ENCODE measurements around the gene LGALS3BP. TPM values are rescaled to one million over a fixed set of nuclear protein-coding genes. Genes with fewer than 3 reads are reported as not detected.
A peak's percentile ranks its signal among the peaks of the same experiment; 100 is the strongest.
"Not testable (repeated sequence)": the region's sequence is repeated elsewhere in the genome, so short reads cannot be mapped to it uniquely, and the experiment has no call there.

LGALS3BP gene
- total RNA-seq, 2 experiments from 2014 or later = 48.0 to 49.5 TPM

DNA sequence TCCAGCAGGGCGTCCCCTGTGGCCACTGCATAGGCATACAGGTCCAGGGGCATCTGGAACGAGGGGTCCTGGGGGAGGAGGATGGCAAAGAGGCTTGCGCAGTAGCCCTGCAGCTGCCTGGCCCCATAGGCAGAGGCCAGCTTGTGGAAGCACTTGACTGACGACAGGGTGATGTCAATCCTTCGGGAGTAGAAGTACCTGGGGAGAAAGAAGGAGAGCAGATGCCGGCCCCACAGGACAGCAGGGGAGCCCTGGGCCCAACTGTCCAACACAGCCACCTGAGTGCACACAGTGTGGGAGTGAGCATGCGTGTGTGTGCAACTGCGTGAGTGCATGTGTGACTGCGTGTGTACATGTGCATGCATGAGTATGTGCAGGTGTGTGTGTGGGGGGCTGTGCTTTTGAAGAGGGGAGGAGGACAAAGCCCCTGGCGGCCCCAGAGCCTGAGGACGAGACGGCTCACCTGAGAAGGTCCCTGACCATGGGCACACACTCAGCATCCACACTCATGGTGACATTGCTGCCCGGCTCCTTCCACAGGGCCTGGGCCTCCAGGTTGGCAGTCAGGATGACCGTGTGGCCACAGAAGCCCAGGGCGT, 7.1 kb downstream of the LGALS3BP start:
- no peak overlapping the region for H3K27ac Mint-ChIP-seq
- H3K9me3 Mint-ChIP-seq = no peaks in the 10 kb centered on the region
- no peaks in the 10 kb centered on the region for H3K36me3 Mint-ChIP-seq
- CTCF ChIA-PET = interaction anchor here (0.6 to 6.6 kb wide), 7 partner anchors 14 to 475 kb away, joined by 3 to 89 read pairs (median 10); no protein-coding TSS in a partner anchor
- peaks cover 13% of the 10 kb centered on the region for H3K4me1 Mint-ChIP-seq (ENCODE audit: low read depth)
- H3K27me3 Mint-ChIP-seq = no peaks in the 10 kb centered on the region
- intact Hi-C loops (cut with micrococcal nuclease) = no loop called here
- POLR2A ChIA-PET = interaction anchor here (1.6 kb wide), 1 partner anchor 107 kb away, joined by 4 read pairs; no protein-coding TSS in a partner anchor
- no peak for DNase-seq
- no peak overlapping the region for H3K4me3 Mint-ChIP-seq

DNA sequence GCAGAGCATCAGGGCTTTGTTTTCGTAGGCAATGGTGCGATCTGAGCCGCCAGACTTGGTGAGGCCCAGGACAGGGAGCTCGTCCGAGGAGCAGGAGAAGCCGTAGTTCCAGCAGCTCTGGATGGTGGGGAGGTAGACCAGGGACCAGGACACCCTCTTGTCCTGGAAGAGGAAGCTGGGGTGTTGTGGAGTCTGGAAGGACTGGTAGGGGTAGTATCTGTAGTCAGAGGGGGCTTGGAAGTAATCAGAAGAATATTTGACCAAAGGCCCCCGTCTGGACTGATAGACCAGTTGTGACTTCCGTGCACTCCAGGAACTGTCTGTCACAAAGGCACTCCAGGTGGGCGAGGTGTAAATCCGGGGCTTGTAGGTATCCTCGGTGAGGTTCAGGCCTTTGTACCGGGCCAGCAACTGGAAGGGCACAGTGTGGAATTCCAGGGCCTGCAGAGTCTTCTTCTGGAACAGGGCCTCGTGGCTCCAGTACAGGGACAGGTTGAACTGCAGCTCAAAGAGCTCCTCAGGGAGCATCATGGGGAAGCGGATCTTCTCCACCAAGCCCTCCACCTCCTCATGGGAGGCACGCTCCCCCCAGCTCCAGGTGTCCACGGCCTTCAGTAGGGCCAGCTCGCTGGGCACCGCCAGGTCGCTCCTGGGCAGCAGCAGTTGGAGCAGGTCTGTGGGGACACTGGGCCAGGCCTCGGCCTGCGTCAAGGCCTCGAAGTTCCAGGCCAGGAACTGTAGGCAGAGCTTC, 7.8 kb downstream of the LGALS3BP start:
- intact Hi-C loops (cut with micrococcal nuclease) = loop anchor here (1.0 to 2.0 kb wide), 2 partner anchors 39 to 107 kb away; no protein-coding TSS in a partner anchor
- POLR2A ChIA-PET = interaction anchor here (1.6 kb wide), 1 partner anchor 106 kb away, joined by 4 read pairs; no protein-coding TSS in a partner anchor
- H3K36me3 Mint-ChIP-seq = no peaks in the 10 kb centered on the region
- no peak for DNase-seq
- CTCF ChIA-PET = interaction anchor here (0.6 to 6.6 kb wide), 21 partner anchors 8 to 474 kb away, joined by 3 to 89 read pairs (median 5); partner anchors contain the start of gene LGALS3BP
- peaks cover 6% of the 10 kb centered on the region for H3K4me1 Mint-ChIP-seq (ENCODE audit: low read depth)
- H3K27me3 Mint-ChIP-seq = no peaks in the 10 kb centered on the region
- no peak overlapping the region for H3K27ac Mint-ChIP-seq
- no peak overlapping the region for H3K4me3 Mint-ChIP-seq
- H3K9me3 Mint-ChIP-seq = no peaks in the 10 kb centered on the region

DNA sequence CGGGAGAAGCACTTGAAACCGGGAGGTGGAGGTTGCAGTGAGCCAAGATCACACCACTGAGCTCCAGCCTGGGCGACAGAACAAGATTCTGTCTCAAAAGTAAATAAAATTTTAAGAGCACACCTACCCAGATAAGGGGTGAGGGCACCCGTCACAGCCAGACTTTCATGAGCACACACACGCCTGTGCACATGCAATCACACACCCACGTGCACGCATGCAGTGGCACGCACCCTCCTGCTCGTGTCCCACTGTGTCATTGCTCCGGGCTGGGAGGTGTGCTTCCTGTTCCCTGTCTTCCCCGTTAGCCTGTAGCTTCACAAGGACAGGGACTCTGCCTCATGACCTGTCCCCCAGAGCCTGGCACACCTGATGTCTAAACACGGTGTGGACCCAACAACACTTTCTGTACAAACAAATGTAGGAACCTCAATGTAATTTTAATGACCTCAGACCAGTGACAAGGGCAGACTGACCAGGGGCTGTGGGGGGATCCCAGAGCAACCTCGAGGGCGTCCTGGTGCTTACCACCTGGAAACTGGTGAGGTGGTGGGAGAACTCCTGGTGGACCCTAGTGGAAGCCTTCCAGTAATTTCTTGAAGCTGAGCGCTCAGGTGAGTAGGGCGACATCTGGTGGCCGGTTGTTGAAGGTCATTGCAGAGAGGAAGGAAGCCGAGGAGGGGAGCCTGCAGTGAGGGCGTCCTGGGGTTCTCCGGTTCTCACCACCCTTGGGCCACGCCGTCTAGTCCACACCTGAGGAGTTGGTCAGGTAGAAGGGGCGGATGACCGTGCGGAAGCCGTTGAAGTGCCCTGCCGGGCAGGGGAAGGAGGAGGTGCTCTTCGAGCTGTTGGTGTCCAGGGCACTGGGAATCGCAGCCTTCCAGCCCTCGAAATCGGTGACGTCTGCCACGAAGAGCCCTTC, 8.6 kb downstream of the LGALS3BP start:
- Mint-ChIP-seq H3K27ac (peak overlapping the region; percentile 53), H3K27me3 (no peaks in the 10 kb centered on the region), H3K4me1 (ENCODE audit: low read depth) (peaks cover 6% of the 10 kb centered on the region), H3K4me3 (no peak overlapping the region), H3K9me3 (no peaks in the 10 kb centered on the region), H3K36me3 (no peaks in the 10 kb centered on the region)
- ChIA-PET POLR2A (interaction anchor here (1.6 kb wide), 1 partner anchor 105 kb away, joined by 4 read pairs; no protein-coding TSS in a partner anchor), CTCF (interaction anchor here (0.8 to 6.6 kb wide), 20 partner anchors 9 to 474 kb away, joined by 3 to 89 read pairs (median 5); partner anchors contain the start of gene LGALS3BP)
- intact Hi-C loops (cut with micrococcal nuclease) = loop anchor here (1.0 to 2.0 kb wide), 2 partner anchors 38 to 106 kb away; no protein-coding TSS in a partner anchor
- peak; percentile 85 for DNase-seq

DNA sequence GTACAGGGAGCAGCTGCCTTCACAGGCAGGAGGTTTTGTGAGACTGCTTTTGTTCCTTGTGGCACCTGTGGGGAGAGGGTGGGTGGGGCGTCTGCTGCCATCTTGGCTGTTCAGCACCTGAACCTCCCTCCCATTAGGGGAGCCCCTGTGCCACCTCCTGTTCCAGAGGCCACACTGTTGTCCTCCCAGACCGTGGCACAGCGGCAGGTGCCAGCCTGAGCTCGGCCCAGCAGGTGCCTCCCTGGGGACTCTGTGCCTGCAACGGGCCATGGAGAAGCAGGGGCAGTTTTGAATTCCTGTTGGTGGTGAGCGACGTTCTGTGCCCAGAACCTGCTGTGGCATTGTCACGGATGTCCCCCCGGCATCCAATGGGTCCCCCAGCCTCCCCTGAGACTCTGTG, 9.9 kb downstream of the LGALS3BP start:
- intact Hi-C loops (cut with micrococcal nuclease) = loop anchor here (2.0 kb wide), 1 partner anchor 37 kb away; no protein-coding TSS in a partner anchor
- Mint-ChIP-seq H3K27ac (no peak overlapping the region), H3K4me3 (no peak overlapping the region), H3K36me3 (no peaks in the 10 kb centered on the region), H3K9me3 (no peaks in the 10 kb centered on the region), H3K4me1 (ENCODE audit: low read depth) (peaks cover 6% of the 10 kb centered on the region), H3K27me3 (no peaks in the 10 kb centered on the region)
- no peak for DNase-seq
- POLR2A ChIA-PET = no interaction called here
- CTCF ChIA-PET = interaction anchor here (1.4 to 6.6 kb wide), 4 partner anchors 29 to 107 kb away, joined by 3 to 89 read pairs (median 8); no protein-coding TSS in a partner anchor

DNA sequence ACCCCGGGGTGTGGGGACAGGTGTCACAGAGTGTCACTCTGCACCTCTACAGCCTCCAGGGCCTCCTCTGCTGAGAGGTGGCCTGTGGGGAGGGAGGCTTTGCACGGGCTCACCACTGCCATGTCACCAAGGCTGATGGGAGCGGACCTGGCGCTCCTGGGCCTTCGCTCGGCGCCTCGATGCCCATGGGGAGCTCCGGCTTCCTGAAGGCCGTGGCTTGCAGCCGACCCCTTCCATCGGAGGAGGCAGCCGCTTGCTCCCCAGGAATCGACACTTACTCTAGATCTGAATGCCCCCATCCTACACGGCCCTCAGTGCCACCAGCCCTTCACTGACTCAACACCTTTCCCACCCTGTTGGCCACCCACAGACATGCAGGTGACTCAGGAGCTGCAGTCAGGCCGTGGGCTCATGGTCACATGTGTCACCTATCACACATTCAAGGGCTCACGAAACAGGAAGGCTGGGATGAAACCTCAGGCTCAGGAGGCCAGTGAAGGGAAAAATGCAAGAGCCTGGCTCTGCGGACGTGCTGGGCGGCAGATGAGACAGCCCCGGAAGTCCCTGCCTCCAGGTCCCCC, 11.9 kb downstream of the LGALS3BP start:
- intact Hi-C loops (cut with micrococcal nuclease) = no loop called here
- Mint-ChIP-seq H3K4me3 (no peak overlapping the region), H3K9me3 (no peaks in the 10 kb centered on the region), H3K27me3 (no peaks in the 10 kb centered on the region), H3K36me3 (no peaks in the 10 kb centered on the region), H3K27ac (no peak overlapping the region), H3K4me1 (ENCODE audit: low read depth) (peaks cover 6% of the 10 kb centered on the region)
- ChIA-PET CTCF (interaction anchor here (6.6 kb wide), 1 partner anchor 102 kb away, joined by 89 read pairs; no protein-coding TSS in a partner anchor), POLR2A (no interaction called here)
- DNase-seq = no peak

DNA sequence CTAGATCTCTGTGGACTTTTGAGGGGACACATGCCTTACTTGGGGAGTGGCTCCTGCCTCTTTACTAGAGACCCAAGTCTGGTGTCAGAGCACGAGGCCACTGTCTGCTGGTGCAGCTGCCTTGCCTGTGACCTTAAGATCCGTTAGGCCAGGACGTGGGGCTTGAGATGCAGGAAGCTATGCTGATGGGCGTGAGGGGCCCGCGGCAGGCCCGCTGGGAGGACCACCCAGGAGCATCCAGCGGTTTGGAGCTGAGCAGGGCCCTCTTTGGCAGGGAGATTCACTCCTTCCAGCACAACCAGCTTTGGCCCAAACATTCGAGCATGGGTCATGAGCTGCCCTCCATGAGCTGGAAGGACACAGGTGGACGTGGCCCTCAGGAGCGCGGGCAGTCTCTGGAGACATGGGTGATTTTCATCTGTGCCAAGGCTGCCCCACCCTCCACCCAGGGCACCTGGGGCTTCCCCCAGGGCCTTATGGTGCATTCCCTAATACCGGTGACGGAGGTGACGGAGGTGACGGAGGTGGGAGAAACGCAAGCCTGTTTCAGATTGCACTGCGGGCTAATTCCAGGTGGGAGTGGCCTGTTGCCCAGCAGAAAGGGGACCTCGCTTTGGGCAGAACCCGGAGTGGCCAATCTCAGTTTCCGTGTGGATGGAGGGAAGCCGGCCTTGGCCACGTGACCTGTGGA, 12.7 kb downstream of the LGALS3BP start:
- Mint-ChIP-seq H3K4me1 (ENCODE audit: low read depth) (peaks cover 6% of the 10 kb centered on the region), H3K27me3 (no peaks in the 10 kb centered on the region), H3K36me3 (no peaks in the 10 kb centered on the region), H3K9me3 (no peaks in the 10 kb centered on the region), H3K4me3 (no peak overlapping the region), H3K27ac (no peak overlapping the region)
- DNase-seq = no peak
- intact Hi-C loops (cut with micrococcal nuclease) = no loop called here
- ChIA-PET POLR2A (no interaction called here), CTCF (interaction anchor here (6.6 kb wide), 1 partner anchor 101 kb away, joined by 89 read pairs; no protein-coding TSS in a partner anchor)

DNA sequence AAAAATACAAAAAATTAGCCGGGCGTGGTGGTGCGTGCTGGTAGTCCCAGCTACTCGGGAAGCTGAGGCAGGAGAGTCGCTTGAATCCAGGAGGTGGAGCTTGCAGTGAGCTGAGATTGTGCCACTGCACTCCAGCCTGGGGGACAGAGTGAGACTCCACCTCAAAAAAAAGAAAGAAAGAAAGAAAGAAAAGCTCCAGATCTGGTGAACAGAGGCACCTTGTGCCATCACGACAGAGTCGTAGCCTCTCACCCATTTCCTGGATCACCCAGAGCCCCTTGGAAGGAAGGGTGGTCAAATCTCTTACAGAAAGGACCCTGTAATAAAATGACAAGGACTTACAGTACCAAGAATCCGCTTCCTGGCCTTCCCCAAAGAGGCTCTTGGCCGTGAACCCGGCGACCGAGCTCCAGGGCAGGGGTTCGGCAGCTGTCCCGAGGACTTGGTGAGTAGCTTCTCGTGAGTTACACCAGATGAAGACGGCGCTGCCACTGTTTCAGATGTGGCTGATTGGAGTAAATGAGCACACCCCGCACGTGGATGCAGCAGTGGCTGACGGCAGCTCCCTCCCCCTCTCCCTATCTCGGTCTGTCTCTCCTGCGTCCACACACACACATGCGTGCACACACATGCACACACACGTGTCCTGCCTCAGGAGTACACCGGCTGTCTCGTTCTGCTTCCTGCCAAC, 13.5 kb downstream of the LGALS3BP start:
- no peak for DNase-seq
- POLR2A ChIA-PET = no interaction called here
- Mint-ChIP-seq H3K4me3 (no peak overlapping the region), H3K4me1 (ENCODE audit: low read depth) (peaks cover 4% of the 10 kb centered on the region), H3K9me3 (no peaks in the 10 kb centered on the region), H3K36me3 (no peaks in the 10 kb centered on the region), H3K27ac (no peak overlapping the region), H3K27me3 (no peaks in the 10 kb centered on the region)
- intact Hi-C loops (cut with micrococcal nuclease) = no loop called here
- CTCF ChIA-PET = interaction anchor here (0.6 to 6.6 kb wide), 3 partner anchors 75 to 101 kb away, joined by 7 to 89 read pairs (median 14); no protein-coding TSS in a partner anchor

DNA sequence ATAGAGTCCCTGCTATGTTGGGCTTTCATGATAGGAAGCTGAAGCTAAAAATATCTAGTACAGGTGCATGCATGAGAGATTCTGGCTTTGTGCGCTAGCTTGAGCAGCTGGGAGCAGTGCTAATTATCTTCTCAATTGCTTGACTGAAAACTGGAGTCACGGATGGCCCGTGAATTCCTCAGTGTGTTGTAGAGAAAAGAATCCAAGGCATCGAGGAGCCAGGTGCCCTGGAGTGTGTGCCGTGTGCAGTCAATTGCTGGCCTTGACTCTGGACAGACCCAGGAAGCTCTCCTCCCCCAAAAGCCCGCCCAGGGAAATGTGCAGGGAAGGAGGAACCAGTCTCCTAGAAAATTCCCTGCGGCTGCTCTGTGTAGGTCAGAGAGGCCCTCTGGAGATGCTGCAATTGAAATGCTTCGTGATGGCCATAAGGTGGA, 14.2 kb downstream of the LGALS3BP start:
- POLR2A ChIA-PET = no interaction called here
- Mint-ChIP-seq H3K36me3 (no peaks in the 10 kb centered on the region), H3K27ac (no peak overlapping the region), H3K4me3 (no peak overlapping the region), H3K9me3 (no peaks in the 10 kb centered on the region), H3K27me3 (no peaks in the 10 kb centered on the region), H3K4me1 (ENCODE audit: low read depth) (no peaks in the 10 kb centered on the region)
- intact Hi-C loops (cut with micrococcal nuclease) = no loop called here
- DNase-seq = no peak
- CTCF ChIA-PET = interaction anchor here (0.6 to 2.3 kb wide), 3 partner anchors 20 to 100 kb away, joined by 4 to 14 read pairs (median 7); no protein-coding TSS in a partner anchor

DNA sequence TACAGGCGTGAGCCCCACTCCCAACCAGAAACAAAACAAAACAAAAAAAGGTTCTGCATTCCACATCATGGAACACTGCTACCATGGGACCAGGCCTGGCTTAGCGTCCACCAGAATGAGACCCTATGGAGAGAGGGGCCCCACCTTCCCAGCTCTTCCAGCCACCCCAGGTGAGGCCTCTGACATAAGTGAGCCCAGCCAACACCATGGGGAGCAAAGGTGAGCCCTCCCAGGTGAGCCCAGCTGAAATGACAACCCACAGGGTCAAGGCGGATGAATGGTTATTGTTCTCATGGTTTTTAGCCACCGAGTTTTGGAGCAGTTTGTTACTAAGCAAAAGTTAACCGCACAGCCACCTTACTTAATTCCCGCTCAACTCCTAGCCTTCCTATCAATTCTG, 16.3 kb downstream of the LGALS3BP start:
- no peak for DNase-seq
- H3K9me3 Mint-ChIP-seq = no peaks in the 10 kb centered on the region
- no peak overlapping the region for H3K4me3 Mint-ChIP-seq
- no peaks in the 10 kb centered on the region for H3K27me3 Mint-ChIP-seq
- no peaks in the 10 kb centered on the region for H3K36me3 Mint-ChIP-seq
- ChIA-PET CTCF (interaction anchor here (1.6 kb wide), 1 partner anchor 98 kb away, joined by 6 read pairs; no protein-coding TSS in a partner anchor), POLR2A (interaction anchor here (0.6 kb wide), 1 partner anchor 1179 kb away, joined by 3 read pairs; no protein-coding TSS in a partner anchor)
- no peaks in the 10 kb centered on the region for H3K4me1 Mint-ChIP-seq (ENCODE audit: low read depth)
- H3K27ac Mint-ChIP-seq = no peak overlapping the region
- intact Hi-C loops (cut with micrococcal nuclease) = no loop called here

DNA sequence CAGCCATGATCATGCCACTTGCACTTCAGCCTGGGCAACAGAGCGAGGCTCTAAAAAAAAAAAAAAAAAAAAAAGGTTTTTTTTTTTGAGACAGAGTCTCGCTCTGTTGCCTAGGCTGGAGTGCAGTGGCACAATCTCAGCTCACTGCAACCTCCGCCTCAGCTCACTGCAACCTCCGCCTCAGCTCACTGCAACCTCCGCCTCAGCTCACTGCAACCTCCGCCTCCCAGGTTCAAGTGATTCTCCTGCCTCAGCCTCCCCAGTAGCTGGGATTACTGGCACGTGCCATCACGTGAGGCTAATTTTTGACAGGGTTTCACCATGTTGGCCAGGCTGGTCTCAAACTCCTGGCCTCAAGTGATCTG, 16.8 kb downstream of the LGALS3BP start:
- intact Hi-C loops (cut with micrococcal nuclease); POLR2A ChIA-PET: not testable (repeated sequence)
- CTCF ChIA-PET = interaction anchor here (1.6 kb wide), 1 partner anchor 97 kb away, joined by 6 read pairs; no protein-coding TSS in a partner anchor

More for the DNA sequence above, 16.8 kb downstream of the LGALS3BP start:
- H3K4me1 Mint-ChIP-seq (ENCODE audit: low read depth); H3K27me3 Mint-ChIP-seq; H3K36me3 Mint-ChIP-seq; H3K27ac Mint-ChIP-seq; H3K9me3 Mint-ChIP-seq; H3K4me3 Mint-ChIP-seq; DNase-seq: not testable (repeated sequence)

Data from activated CD4-positive, alpha-beta memory T cell treated with anti-CD3 and anti-CD28 coated beads for 36 hours (primary cell).